Fibroblast of skin of abdomen (primary cell): ENCODE data around the gene ASCC2.
A peak's percentile ranks its signal among the peaks of the same experiment; 100 is the strongest.

Source experiments
- DNase-seq: peaks from one replicate; pipeline ENCODE4 v3.0.0-alpha.2; 2013

Gene ASCC2

DNA sequence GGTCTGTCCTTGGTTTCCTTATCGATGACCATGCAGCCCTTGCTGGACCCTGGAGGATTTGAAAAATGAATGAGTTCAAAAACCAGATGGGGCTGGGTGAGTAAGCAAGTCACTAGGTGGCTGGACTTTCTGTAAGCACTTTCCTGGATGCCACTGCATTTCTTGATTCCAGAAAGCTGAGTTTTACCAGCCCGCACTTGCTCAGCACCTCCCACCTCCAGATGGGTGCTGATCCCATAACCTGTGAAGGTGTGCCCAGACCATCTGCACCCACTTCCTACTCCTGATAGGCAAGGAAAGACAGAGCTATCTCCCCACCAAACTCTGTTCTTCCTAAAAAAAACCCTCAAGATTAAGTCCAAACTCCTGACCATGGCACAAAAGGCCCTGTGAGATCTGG, 21.1 kb downstream of the ASCC2 start:
- DNase-seq, result no peak

DNA sequence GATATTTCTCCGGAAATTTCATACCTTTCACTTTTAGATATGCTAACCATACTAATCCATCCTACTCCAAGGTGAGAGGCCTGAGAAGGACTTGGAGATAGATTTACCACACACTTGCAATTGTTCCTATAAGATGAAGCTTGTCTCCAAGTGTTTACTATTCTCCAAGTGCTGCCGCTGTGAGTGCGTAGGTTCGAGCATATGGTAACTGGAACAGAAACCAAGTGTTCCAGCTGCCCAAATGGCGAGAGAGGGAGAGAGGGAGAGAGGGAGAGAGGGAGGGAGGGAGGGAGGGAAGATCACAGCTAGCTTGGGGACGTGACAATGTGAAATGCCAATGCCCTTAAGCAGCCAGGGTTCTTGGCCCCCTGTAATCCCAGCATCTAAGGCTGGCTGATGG, 21.5 kb downstream of the ASCC2 start:
- DNase-seq, result no peak

DNA sequence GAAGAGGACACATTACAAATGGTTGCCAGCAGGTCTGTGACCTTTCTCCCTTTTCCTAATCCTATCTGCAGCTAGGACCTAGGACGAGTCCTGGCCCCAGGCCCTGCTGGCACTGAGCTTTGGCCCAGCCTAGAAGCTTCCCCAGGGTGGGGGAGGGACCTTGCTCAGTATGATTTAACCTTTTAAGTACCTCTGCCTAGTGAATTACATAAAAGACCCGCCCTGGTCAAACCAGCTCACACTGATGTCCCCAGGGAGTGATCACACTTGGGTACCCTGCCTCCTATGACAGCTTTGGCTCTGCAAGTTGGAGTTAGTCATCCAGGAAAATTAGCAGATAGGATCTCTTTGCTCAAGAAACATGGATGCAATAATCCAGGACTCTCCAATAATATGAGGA, 21.9 kb downstream of the ASCC2 start:
- no peak for DNase-seq

DNA sequence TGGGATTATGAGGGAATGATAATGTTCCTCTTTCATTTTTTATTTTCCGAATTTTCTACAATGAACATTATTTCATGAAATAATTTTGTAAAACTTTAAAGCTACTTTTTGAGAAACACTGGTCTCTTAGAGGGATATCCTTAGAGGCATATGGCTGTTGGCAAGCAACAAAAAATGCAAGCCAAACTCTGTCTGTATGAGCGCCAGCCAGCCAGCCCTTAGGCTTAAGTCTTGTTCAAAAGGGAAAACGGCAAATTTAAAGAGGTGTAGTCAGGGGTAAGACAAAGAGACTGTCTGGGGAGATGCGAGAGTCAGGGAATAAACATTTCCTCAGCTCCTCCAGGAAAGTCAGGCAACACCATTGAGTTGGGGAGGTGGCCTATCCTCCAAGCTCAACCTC, 22.5 kb downstream of the ASCC2 start:
- DNase-seq, result no peak

DNA sequence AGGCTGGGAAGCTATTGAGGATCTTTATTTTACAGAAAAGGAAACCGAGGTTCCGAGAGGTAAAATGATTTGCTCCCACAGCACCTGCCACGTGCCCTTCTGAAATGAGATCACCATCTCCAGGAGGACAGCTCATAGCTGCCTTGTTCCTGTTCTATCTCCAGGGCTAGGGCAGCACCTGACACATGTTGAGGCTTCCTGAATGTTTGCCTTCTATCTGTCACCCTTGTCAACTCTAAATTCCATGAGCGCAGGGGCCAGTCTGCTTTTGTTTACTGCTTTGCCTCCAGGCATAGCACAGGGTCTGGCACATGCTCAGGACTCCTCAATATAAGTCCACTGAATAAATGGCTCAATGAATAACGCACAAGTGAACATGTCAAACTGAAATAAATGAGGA, 24.1 kb downstream of the ASCC2 start:
- DNase-seq, result no peak

DNA sequence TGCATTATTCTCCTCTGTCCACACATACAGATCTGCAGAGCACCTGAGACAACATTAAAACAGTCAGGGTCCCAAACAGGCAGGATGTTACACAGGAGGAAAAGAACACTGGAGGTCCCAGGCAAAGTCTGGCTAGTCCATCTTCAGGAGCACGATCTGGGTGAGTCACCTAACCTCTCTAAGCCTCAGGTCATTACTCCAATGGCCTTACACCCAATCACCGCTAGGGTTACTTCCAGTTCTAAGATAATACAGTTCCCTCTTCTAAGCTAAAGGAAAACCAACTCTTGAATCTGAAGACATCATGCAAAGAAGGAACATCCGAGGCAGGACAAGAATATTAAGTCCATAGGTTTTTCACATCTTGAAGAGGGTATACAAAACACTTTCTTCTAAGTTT, 24.5 kb downstream of the ASCC2 start:
- no peak for DNase-seq

DNA sequence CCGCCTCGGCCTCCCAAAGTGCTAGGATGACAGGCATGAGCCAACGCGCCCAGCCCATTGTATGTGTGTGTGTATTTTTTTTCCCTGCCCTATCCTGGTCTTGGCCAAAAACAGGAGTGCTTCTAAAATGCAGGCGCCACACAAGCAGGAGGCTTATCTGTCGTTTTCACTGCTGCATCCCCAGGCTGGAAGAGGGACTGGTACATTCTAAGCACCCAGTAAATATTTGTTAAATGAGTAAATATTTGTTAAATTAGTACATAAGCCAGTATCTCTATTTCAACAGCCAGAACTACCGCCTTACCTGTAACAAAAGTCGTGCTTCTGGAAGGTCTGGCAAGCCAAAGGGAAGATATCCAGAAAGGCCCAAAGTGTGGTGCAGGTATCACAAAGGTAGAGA, 24.9 kb downstream of the ASCC2 start:
- no peak for DNase-seq

DNA sequence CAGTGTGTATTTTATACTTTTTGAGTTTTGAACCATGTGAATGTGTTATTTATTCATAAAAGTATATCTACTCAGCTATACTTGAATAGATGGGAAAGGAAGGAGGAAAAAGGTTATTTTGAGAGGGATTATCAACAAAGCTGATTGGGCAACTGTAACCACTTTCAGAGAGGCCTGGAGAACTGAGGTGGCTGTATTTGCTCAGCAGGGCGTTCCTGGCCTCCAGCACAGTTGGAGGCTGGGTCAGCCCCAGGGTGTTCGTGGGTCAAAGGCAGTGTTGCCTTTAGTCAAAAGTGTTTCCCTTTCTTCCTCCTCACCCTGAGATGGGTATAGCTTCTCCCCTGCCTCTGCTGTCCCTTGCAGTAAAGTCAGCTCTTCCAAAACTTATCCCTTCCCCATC, 26.7 kb downstream of the ASCC2 start:
- DNase-seq, result no peak

DNA sequence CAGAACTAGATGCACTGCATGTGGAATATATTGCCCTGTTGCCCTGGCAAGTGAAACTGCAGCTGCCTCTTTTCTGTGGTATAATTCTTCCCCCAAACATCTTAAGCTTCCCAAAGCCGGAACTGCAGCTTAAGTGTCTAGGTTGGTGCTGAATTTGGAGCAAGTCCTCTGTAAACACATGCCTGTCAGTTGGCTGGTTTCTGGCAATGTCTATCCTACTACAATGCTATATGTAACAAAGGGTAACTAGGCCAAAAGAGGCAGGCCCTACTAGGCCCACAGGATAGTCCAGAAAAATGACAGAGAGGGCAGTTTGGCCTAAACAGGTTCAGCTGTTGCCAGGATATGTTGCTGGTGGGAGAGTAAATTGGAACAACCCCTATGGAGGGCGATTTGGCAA, 27.9 kb downstream of the ASCC2 start:
- DNase-seq, result no peak

DNA sequence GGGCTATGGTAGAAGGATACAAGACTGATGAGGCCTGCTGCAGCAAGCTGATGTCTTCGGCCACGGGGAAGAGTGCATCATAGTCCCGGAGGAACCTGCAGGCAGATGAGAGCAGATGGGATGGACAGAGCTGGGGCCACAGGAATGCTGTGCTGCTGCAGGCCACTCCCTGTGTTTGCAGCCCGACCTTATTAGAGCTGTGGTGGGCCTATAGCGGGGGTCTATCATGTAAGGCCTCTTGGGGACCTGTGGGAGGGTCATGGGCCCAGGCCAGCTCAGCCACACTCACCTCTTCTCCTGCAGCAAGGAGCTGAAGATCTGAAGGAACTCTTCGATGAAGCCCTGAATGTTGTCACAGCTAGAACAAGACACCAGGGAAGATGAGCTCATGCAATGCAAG, 31.9 kb downstream of the ASCC2 start:
- DNase-seq, result no peak

DNA sequence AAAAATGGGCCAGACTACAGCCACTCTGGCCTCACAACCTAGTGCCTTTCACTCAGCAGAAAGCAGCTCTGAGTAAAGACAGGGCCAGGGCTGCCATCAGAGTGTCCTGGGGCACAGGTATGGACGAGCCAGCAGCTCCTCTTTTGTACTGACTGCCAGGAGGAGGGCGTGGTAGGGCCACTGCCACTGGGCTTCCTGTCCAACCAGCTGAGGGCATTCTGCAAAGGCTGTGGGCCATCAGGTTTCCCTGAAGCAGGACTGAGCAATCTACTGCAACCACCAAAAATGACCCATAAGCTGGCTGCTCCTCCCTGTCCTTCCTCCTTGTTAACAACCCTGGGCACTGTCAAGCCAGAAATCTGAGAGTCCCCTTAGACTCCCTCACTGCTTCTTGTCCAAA, 33.1 kb downstream of the ASCC2 start:
- DNase-seq, result no peak

DNA sequence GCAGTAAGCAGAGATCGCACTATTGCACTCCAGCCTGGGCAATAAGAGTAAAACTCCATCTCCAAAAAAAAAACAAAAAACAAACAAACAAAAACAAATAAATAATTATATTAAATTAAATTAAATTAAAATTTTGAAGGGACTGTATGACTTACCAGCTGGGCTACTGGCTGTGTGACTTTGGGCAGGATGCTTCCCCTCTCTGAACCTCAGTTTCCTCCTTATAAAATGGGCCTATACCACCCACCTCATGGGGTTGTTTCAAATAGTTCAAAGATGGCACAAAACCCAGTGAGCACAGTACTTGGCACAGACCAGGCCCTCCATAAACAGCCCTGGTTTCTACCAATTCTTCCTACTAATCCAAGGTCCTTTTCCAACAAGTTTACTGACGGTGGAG, 34.9 kb downstream of the ASCC2 start:
- DNase-seq, result no peak

DNA sequence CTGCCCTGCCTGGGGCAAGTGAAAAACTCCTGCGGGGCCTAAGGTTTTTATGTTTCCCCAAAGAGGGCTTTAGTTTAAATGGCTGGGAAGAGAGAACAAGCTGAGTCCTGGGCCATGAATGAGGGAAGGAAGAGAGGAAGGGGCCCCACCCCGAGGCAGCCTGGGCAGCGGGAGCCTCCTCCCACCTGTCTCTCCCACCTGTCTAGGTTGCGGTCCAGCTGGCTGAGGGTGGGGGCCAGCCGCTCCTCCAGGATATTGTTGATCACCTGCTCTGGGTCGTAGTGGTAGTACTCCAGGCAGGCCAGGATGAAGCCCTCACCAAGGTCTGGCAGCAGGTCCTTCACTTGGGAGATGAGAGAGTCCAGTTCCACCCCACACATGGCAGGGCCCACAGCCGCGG, 36.3 kb downstream of the ASCC2 start:
- DNase-seq, result no peak

DNA sequence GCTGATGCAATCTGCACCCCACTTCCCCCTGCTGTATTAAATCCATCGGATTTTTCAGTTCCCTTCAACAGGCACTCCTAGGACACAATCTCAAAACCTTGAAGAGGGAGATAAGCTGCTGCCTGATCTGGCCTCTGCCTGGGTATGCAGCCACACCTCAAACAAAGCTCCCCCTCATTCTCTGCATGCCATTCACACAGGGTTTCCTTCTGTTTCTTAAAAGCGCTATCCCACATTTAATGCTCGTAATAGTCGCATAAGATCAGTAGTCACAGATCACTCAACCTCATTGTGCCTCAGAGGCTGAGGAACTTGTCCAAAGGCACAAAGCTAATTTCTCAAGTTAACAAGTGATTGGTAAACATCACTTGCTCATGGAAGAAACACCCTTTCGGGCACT, 36.9 kb downstream of the ASCC2 start:
- DNase-seq, result no peak

DNA sequence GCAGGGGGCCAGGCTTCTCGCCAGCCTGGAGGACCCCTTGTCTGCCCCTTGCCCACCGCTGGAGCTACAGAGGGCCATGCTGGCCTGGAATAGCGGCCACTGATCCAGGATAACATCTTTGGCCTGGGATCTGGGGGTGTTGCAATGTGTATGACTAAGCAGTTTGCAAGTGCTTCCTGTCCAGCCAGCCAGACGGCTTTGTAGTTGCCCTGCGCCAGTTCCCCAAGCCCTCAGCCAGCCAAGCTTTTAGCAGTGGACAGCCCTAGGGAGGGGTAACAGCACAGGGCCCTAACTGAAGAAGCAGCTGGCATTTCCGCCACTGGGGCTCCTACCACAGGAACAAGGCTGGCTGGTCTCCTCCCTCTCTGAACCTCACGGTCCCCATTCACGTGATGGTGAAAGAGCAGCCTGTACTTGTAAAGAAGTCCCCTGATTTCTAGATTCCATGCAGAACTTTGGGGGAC, 38.8 kb downstream of the ASCC2 start:
- peak; percentile 70 for DNase-seq

DNA sequence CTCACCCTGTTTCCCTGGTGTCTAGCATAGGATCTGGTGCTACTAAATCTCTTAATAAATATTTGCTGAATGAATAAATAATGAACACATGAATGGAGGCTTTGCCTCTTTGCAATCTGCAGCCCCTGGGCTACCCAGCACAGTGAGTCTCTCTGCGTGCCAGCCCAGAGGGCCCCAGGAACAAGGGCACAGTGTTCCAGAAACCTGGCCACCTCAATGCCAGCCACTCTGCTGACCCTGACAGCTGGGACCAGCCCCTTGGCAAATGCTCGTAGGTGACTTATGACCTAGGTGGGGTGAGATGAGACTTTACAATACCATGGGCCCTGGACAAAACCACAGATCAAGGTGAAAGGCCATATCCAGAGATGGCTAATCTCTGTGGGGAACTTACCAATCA, 39.3 kb downstream of the ASCC2 start:
- DNase-seq, result no peak

DNA sequence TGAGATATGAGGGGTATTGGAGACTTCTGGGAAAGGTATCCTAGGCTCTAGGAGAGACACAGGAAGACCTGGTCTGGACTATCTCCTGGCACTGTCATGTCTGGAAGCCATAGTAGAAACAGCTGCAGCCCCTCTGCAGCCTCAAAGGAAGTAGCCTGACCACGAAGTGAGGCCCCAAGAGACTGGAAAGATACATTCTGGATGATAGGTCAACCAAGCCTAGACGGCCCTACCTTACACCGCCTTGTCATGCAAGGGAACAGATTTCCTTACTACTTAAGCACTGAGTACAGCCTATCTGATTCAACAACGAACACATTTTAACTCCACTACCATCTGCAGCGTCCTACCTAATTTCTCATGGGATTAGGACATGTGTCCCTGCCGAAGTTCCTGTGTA, 39.8 kb downstream of the ASCC2 start:
- DNase-seq, result no peak

DNA sequence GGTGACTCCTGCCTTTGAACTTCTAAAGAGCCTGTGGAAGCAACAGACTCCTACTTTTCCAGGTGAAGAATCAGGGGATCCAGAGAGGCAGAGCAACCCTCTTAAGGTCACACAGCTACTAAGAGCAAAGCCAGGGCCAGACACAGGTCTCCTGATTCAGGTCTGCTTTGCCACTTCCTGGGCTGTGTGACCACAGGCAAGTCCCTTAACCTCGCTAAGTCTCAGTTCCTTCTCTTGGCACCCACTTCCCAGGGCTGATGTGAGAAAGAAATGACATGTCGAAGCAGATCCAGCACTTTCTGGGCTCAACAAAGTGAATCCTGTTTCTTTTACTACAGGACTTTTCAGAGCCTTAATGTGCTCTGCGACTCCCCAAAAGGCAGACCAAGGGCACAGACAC, 40.7 kb downstream of the ASCC2 start:
- DNase-seq, result no peak

DNA sequence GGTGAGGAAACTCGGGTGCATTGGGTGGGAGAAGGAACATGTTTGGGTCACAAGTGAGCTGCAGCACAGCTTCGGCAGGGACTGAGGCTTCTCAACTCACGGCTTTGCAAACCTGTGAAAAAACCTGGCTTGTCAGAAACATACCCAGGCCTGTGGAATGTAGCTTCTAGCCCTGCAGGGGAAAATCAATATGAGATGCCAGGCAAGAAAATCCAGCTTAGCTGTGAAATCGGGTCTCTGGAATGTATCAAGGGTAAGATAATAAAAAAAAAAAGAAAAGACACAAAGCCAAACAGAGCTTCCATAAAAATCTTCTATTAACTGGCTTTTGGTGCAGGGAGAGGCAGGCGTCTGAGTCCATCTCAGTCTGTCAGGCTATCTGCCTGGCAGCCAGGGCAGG, 42.4 kb downstream of the ASCC2 start:
- DNase-seq, result no peak

DNA sequence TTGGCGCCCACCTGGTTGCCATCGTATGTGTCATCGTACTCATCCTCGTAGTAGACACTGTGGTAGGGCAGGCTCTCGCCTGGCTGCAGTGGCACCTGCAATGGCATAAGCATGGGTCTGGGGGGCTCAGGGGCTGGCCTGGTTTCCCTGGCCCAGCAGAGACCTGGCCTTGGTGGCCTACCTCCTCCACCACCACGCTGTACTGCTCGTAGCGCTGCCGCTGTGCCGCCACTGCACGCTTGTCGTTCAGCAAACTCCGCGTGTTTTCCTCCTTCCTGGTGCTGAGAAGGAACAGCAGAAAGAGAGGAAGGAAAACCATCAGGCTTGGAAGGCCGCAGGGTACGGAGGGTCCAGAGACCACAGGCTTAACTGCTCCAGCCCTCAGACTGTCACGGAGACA, 44.7 kb downstream of the ASCC2 start:
- DNase-seq, result no peak

DNA sequence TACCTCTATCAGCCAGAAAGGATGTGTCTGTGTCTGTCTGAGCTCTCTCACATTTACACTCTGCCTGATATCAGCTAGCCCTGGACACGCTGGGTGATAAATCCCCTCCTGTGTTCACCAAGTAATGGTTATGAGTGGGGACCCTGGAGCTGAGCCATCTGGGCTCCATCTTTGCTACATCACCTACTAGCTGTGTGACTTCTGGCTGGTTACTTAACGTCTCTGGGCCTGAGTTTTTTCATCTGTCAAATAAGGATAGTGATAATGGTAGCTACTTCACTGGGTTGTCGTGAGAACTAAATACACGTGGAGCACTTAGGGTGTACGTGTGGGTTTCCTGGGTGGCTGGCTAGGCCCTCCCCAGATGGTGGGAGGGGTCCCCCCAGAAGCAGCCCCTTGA, 48.0 kb downstream of the ASCC2 start:
- DNase-seq, result no peak

DNA sequence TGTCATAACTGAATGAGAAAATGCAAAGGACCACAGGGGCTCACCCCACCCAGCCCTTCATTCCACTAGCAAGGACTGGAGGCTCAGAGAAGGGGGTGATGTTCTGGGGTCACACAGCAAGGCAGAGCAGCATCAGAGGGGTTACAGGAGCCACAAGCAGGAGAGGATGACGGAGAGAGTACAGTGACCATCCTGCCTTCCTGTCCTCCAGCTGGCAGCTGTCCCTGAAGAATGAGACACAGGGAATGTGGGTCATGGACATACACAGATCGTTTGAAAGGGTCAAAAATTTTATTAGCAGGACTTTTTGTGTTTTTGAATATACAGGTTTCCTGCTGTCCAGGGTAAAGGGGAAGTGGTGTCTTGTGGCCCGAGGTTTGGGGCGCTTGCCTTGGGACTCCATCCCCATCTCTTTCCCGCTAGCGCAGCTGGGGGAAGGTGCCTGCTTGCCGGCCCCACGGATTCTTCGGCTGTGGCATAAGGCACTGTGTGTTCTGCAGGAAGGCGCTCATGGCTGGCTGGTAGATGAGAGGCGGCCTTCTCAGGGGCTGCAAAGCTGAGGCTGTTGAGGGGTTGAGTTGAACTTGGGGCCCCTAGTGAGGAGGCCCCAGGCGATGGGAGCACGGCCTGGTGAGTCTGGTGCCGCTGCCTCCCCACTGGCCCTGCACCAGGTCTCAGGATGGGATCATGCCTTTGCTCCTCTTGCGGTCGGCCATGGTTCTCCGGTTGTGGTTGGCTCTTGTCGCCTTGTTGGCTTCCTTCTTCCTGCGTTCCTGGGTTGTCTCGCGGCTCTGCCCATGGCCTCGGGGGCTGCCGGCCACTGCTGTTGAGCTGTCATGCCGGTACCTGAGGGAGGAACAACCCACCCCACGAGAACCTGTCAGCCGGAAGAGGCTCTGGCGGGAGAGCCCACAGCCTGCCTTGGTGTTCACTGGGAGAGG, 49.5 kb downstream of the ASCC2 start:
- DNase-seq, result no peak

DNA sequence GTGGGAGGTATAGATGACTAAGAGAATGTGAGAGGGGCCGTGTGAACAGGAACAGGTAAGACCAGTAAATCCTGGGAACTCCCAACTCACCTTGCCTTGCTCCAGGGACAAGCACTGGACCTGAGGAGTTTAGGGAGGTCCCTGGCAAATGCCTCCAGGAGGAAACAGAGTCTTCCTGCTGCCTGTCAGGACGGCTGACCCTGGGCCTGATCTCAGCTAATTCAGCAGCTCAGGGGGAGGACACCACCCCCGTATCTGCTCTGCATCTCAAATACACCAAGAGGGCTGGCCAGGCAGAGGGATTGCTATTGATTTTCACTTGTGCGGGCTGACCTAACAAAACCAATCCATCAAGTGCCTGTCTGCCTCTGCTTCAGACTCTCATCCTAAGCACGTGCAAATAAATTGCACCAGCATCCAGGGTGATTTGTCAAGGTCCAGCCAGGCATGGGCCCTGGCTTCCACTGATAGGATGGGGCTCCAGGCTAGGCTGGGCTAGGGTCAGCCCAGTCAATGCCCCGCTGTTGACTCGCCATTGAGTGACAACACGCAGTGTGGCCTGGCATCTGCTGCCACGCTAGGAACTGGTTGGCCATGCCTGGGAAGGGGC, 50.6 kb downstream of the ASCC2 start:
- DNase-seq, result no peak

DNA sequence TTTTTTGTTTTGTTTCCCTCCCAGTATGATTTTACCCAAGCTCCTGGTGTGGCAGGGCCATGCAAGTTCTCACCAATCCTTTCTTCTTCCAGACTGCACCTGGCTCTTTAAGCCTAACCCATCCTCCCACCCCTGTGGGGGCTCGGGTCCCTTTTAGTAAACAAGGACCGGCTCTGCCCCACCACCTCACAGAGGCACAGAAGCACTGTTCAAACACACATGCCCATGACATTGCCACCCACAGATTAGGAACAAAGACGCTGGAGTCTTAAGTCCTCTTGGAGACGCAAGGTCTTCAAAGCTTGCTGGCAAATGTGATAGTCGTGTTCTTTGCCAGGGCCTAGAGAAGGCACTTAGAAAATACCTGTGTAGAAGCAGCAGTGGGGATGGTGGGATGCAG, 52.0 kb downstream of the ASCC2 start:
- no peak for DNase-seq
